ENCODE measurements around the gene TMTC2.
A peak's percentile ranks its signal among the peaks of the same experiment; 100 is the strongest.

The TMTC2 gene

GRCh38 chr12:82686168-82687020 is at the start of gene TMTC2:
TSS of gene TMTC2 (plus strand) at chr12:82686906.
- peak; percentile 80 for DNase-seq (ENCODE audit: low read depth)

GRCh38 chr12:82638324-82638723 is 48.4 kb upstream of the TMTC2 start:
- DNase-seq (ENCODE audit: low read depth) = no peak

GRCh38 chr12:82644896-82645295 is 41.8 kb upstream of the TMTC2 start:
- no peak for DNase-seq (ENCODE audit: low read depth)

GRCh38 chr12:82645414-82645813 is 41.3 kb upstream of the TMTC2 start:
- DNase-seq (ENCODE audit: low read depth) = no peak

- DNase-seq (ENCODE audit: low read depth) = no peak
These were observed 38.9 kb upstream of the TMTC2 start for GRCh38 chr12:82647853-82648252.

- DNase-seq (ENCODE audit: low read depth) = no peak
These were observed 38.3 kb upstream of the TMTC2 start for GRCh38 chr12:82648259-82648909.

- DNase-seq (ENCODE audit: low read depth) = no peak
These were observed 35.9 kb upstream of the TMTC2 start for GRCh38 chr12:82650627-82651337.

- DNase-seq (ENCODE audit: low read depth) = no peak
These were observed 35.2 kb upstream of the TMTC2 start for GRCh38 chr12:82651489-82651888.

GRCh38 chr12:82652071-82652470 is 34.6 kb upstream of the TMTC2 start:
- no peak for DNase-seq (ENCODE audit: low read depth)

GRCh38 chr12:82655751-82656150 is 31.0 kb upstream of the TMTC2 start:
- no peak for DNase-seq (ENCODE audit: low read depth)

- no peak for DNase-seq (ENCODE audit: low read depth)
These were observed 27.1 kb upstream of the TMTC2 start for GRCh38 chr12:82659343-82660207.

GRCh38 chr12:82660541-82661325 is 26.0 kb upstream of the TMTC2 start:
- no peak for DNase-seq (ENCODE audit: low read depth)

GRCh38 chr12:82663893-82664292 is 22.8 kb upstream of the TMTC2 start:
- no peak for DNase-seq (ENCODE audit: low read depth)

GRCh38 chr12:82665142-82665923 is 21.4 kb upstream of the TMTC2 start:
- no peak for DNase-seq (ENCODE audit: low read depth)

GRCh38 chr12:82666830-82667229 is 19.9 kb upstream of the TMTC2 start:
- no peak for DNase-seq (ENCODE audit: low read depth)

GRCh38 chr12:82671673-82672195 is 15.0 kb upstream of the TMTC2 start:
- DNase-seq (ENCODE audit: low read depth) = no peak

- DNase-seq (ENCODE audit: low read depth) = no peak
These were observed 13.8 kb upstream of the TMTC2 start for GRCh38 chr12:82672811-82673495.

- DNase-seq (ENCODE audit: low read depth) = no peak
These were observed 13.0 kb upstream of the TMTC2 start for GRCh38 chr12:82673698-82674097.

GRCh38 chr12:82675246-82675645 is 11.5 kb upstream of the TMTC2 start:
- no peak for DNase-seq (ENCODE audit: low read depth)
